ENCODE data around the gene LDB2.

Gene LDB2

GRCh38 chr4:16731776-16732380 is 166.6 kb downstream of the LDB2 start:
- no peak for DNase-seq (ENCODE audit: low read depth)
- no peak overlapping the region for H3K4me3 ChIP-seq (ENCODE audit: low read depth, low read length)
- TF ChIP-seq CTCF (IDR thresholded peaks at IDR 0.05; ENCODE audit: control insufficient read depth, extremely low read depth, insufficient read depth), result no peak

GRCh38 chr4:16730522-16731205 is 167.8 kb downstream of the LDB2 start:
- DNase-seq (ENCODE audit: low read depth), result no peak
- no peak overlapping the region for H3K4me3 ChIP-seq (ENCODE audit: low read depth, low read length)
- TF ChIP-seq CTCF (IDR thresholded peaks at IDR 0.05; ENCODE audit: control insufficient read depth, extremely low read depth, insufficient read depth), result no peak

GRCh38 chr4:16729336-16729735 is 169.1 kb downstream of the LDB2 start:
- no peak overlapping the region for H3K4me3 ChIP-seq (ENCODE audit: low read depth, low read length)
- no peak for DNase-seq (ENCODE audit: low read depth)
- no peak for TF ChIP-seq CTCF (IDR thresholded peaks at IDR 0.05; ENCODE audit: control insufficient read depth, extremely low read depth, insufficient read depth)

- no peak for DNase-seq (ENCODE audit: low read depth)
- no peak overlapping the region for H3K4me3 ChIP-seq (ENCODE audit: low read depth, low read length)
- TF ChIP-seq CTCF (IDR thresholded peaks at IDR 0.05; ENCODE audit: control insufficient read depth, extremely low read depth, insufficient read depth), result no peak
These were observed 169.6 kb downstream of the LDB2 start for GRCh38 chr4:16728849-16729248.

GRCh38 chr4:16728111-16728510 is 170.3 kb downstream of the LDB2 start:
- TF ChIP-seq CTCF (IDR thresholded peaks at IDR 0.05; ENCODE audit: control insufficient read depth, extremely low read depth, insufficient read depth), result no peak
- DNase-seq (ENCODE audit: low read depth), result no peak
- no peak overlapping the region for H3K4me3 ChIP-seq (ENCODE audit: low read depth, low read length)

GRCh38 chr4:16727218-16727617 is 171.2 kb downstream of the LDB2 start:
- H3K4me3 ChIP-seq (ENCODE audit: low read depth, low read length), result no peak overlapping the region
- TF ChIP-seq CTCF (IDR thresholded peaks at IDR 0.05; ENCODE audit: control insufficient read depth, extremely low read depth, insufficient read depth), result no peak
- no peak for DNase-seq (ENCODE audit: low read depth)

Measured in LNCaP clone FGC (cell line).